ENCODE results near the gene S1PR4. TPM values are rescaled to one million over a fixed set of nuclear protein-coding genes. Genes with fewer than 3 reads are reported as not detected.

Gene S1PR4
- total RNA-seq, 1 donor, result not detected

GRCh38 chr19:3142781-3143337, 35.7 kb upstream of the S1PR4 start:
- Histone ChIP-seq H3K27me3 (ENCODE audit: insufficient read depth, low read length) (no peaks in the 10 kb centered on the region), H4K20me1 (ENCODE audit: insufficient read depth, low read length) (no peaks in the 10 kb centered on the region), H2AFZ (ENCODE audit: low read length) (no peak overlapping the region), H3K9me3 (ENCODE audit: low read depth, low read length) (no peaks in the 10 kb centered on the region), H3K4me2 (ENCODE audit: insufficient read depth, low read length) (peak overlapping the region; percentile 78), H3K4me3 (ENCODE audit: insufficient read depth, low read length) (no peak overlapping the region), H3K4me1 (ENCODE audit: insufficient read depth, low read length) (peaks cover 19% of the 10 kb centered on the region), H3K79me2 (ENCODE audit: insufficient read depth, low read length) (no peaks in the 10 kb centered on the region), H3K27ac (ENCODE audit: low read depth, low read length) (peak overlapping the region; percentile 94), H3K36me3 (ENCODE audit: insufficient read depth, low read length) (no peaks in the 10 kb centered on the region)
- DNase-seq (ENCODE audit: insufficient read length, low spot score, missing footprints), result no peak
- TF ChIP-seq, protein P1, sequence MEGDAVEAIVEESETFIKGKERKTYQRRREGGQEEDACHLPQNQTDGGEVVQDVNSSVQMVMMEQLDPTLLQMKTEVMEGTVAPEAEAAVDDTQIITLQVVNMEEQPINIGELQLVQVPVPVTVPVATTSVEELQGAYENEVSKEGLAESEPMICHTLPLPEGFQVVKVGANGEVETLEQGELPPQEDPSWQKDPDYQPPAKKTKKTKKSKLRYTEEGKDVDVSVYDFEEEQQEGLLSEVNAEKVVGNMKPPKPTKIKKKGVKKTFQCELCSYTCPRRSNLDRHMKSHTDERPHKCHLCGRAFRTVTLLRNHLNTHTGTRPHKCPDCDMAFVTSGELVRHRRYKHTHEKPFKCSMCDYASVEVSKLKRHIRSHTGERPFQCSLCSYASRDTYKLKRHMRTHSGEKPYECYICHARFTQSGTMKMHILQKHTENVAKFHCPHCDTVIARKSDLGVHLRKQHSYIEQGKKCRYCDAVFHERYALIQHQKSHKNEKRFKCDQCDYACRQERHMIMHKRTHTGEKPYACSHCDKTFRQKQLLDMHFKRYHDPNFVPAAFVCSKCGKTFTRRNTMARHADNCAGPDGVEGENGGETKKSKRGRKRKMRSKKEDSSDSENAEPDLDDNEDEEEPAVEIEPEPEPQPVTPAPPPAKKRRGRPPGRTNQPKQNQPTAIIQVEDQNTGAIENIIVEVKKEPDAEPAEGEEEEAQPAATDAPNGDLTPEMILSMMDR (IDR thresholded peaks at IDR 0.05; ENCODE audit: extremely low read depth, low read depth, low read length), result no peak

GRCh38 chr19:3145909-3146676, 32.5 kb upstream of the S1PR4 start:
- H3K4me2 ChIP-seq (ENCODE audit: insufficient read depth, low read length), result no peak overlapping the region
- peaks cover 2% of the 10 kb centered on the region for H3K27me3 ChIP-seq (ENCODE audit: insufficient read depth, low read length)
- no peak overlapping the region for H3K27ac ChIP-seq (ENCODE audit: low read depth, low read length)
- no peak overlapping the region for H2AFZ ChIP-seq (ENCODE audit: low read length)
- no peak for DNase-seq (ENCODE audit: insufficient read length, low spot score, missing footprints)
- H4K20me1 ChIP-seq (ENCODE audit: insufficient read depth, low read length), result no peaks in the 10 kb centered on the region
- H3K4me3 ChIP-seq (ENCODE audit: insufficient read depth, low read length), result no peak overlapping the region
- TF ChIP-seq, protein P1 (IDR thresholded peaks at IDR 0.05; ENCODE audit: extremely low read depth, low read depth, low read length), result no peak
- no peaks in the 10 kb centered on the region for H3K9me3 ChIP-seq (ENCODE audit: low read depth, low read length)
- H3K79me2 ChIP-seq (ENCODE audit: insufficient read depth, low read length), result no peaks in the 10 kb centered on the region
- peaks cover 19% of the 10 kb centered on the region for H3K4me1 ChIP-seq (ENCODE audit: insufficient read depth, low read length)
- H3K36me3 ChIP-seq (ENCODE audit: insufficient read depth, low read length), result no peaks in the 10 kb centered on the region

GRCh38 chr19:3146677-3147100, 31.9 kb upstream of the S1PR4 start:
- Histone ChIP-seq H3K27ac (ENCODE audit: low read depth, low read length) (no peak overlapping the region), H3K9me3 (ENCODE audit: low read depth, low read length) (no peaks in the 10 kb centered on the region), H3K4me3 (ENCODE audit: insufficient read depth, low read length) (no peak overlapping the region), H3K4me1 (ENCODE audit: insufficient read depth, low read length) (peaks cover 14% of the 10 kb centered on the region), H3K27me3 (ENCODE audit: insufficient read depth, low read length) (peaks cover 2% of the 10 kb centered on the region), H2AFZ (ENCODE audit: low read length) (no peak overlapping the region), H3K4me2 (ENCODE audit: insufficient read depth, low read length) (no peak overlapping the region), H3K36me3 (ENCODE audit: insufficient read depth, low read length) (no peaks in the 10 kb centered on the region), H4K20me1 (ENCODE audit: insufficient read depth, low read length) (no peaks in the 10 kb centered on the region), H3K79me2 (ENCODE audit: insufficient read depth, low read length) (no peaks in the 10 kb centered on the region)
- TF ChIP-seq, protein P1 (IDR thresholded peaks at IDR 0.05; ENCODE audit: extremely low read depth, low read depth, low read length), result peak; percentile 54
- DNase-seq (ENCODE audit: insufficient read length, low spot score, missing footprints), result peak; percentile 77

DNA sequence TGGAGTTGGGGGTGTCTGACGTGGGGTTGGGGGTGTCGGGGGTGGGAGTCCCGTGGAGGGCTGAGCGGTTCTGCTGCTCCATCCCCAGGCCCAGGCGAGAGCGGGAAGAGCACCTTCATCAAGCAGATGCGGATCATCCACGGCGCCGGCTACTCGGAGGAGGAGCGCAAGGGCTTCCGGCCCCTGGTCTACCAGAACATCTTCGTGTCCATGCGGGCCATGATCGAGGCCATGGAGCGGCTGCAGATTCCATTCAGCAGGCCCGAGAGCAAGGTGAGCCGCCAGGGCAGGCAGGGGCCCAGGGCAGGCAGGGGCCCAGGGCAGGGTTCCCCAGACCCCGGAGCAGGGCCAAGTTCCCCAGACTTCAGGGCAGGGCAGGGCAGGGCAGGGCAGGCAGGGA, 30.1 kb upstream of the S1PR4 start:
- H3K4me1 ChIP-seq (ENCODE audit: insufficient read depth, low read length), result no peaks in the 10 kb centered on the region
- no peak overlapping the region for H2AFZ ChIP-seq (ENCODE audit: low read length)
- TF ChIP-seq, protein P1 (IDR thresholded peaks at IDR 0.05; ENCODE audit: extremely low read depth, low read depth, low read length), result no peak
- H3K9me3 ChIP-seq (ENCODE audit: low read depth, low read length), result no peaks in the 10 kb centered on the region
- H3K27me3 ChIP-seq (ENCODE audit: insufficient read depth, low read length), result peaks cover 2% of the 10 kb centered on the region
- no peak overlapping the region for H3K27ac ChIP-seq (ENCODE audit: low read depth, low read length)
- no peaks in the 10 kb centered on the region for H3K36me3 ChIP-seq (ENCODE audit: insufficient read depth, low read length)
- H3K79me2 ChIP-seq (ENCODE audit: insufficient read depth, low read length), result no peaks in the 10 kb centered on the region
- no peaks in the 10 kb centered on the region for H4K20me1 ChIP-seq (ENCODE audit: insufficient read depth, low read length)
- H3K4me3 ChIP-seq (ENCODE audit: insufficient read depth, low read length), result no peak overlapping the region
- no peak for DNase-seq (ENCODE audit: insufficient read length, low spot score, missing footprints)
- H3K4me2 ChIP-seq (ENCODE audit: insufficient read depth, low read length), result no peak overlapping the region
